Measurements from ENCODE around the gene TSHZ1. TPM values are rescaled to one million over a fixed set of nuclear protein-coding genes. Genes with fewer than 3 reads are reported as not detected.

Gene TSHZ1
- total and polyA plus RNA-seq, 2 of the 8 experiments (the other 6 are each of a cell fraction or from before 2014, with no cell fraction given) = 0.03 to 0.32 TPM

DNA sequence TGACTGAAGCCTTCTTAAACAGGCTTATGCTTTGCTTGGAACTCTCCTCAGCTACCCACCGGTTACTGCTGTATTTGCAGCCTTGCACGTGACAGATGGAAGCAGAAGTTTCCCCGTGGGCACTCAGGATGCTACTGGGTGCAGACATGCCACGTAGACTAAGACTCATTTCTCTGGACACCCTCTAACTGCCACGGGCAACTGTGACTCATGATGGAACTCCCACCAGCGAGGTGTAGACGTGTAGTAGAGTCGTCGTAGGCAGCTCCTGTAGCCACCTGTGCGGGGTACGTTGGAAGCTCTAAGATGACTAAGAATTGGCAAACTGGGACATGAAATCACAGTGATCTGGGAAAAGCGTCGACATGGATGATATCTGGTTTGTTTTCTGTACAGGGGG is 27.5 kb downstream of the TSHZ1 start:
- Histone ChIP-seq H3K14ac (ENCODE audit: insufficient read length) (no peak overlapping the region), H4K8ac (ENCODE audit: extremely low read depth, insufficient read depth, low read length) (no peak overlapping the region), H4K20me1 (replicated peaks in 1 of 2; ENCODE audit: control insufficient read depth in 1 of 2, insufficient read depth in 2 of 2, low read length in 2 of 2) (no peaks in the 10 kb centered on the region), H3K4me1 (replicated peaks in 1 of 4; ENCODE audit: control insufficient read depth in 3 of 4, insufficient read depth in 4 of 4, low read length in 3 of 4) (no peaks in the 10 kb centered on the region), H3K23me2 (ENCODE audit: low read depth, low read length) (no peaks in the 10 kb centered on the region), H2BK120ac (replicated peaks; ENCODE audit: low read depth, low read length) (no peak overlapping the region), H2AK5ac (ENCODE audit: low read depth, low read length) (no peak overlapping the region), H3K4me2 (ENCODE audit: insufficient read depth in 1 of 2, low read depth in 2 of 2, low read length in 2 of 2) (no peak overlapping the region), H2BK5ac (ENCODE audit: low read depth, low read length) (no peak overlapping the region), H3K9me3 (ENCODE audit: insufficient read depth in 2 of 2, low read depth in 1 of 2, low read length in 1 of 2) (no peaks in the 10 kb centered on the region), H2BK12ac (ENCODE audit: low read depth, low read length) (no peak overlapping the region), H3K79me2 (ENCODE audit: control insufficient read depth in 1 of 2, insufficient read depth in 2 of 2, low read length in 2 of 2) (no peaks in the 10 kb centered on the region), H2BK15ac (ENCODE audit: low read length) (no peak overlapping the region), H3K36me3 (ENCODE audit: control insufficient read depth in 2 of 4, insufficient read depth in 4 of 4, low read length in 3 of 4) (no peaks in the 10 kb centered on the region), H3K4ac (replicated peaks; ENCODE audit: insufficient read length, low read depth, low read length) (no peak overlapping the region), H4K91ac (replicated peaks; ENCODE audit: insufficient read length, low read length) (no peak overlapping the region), H2AFZ (ENCODE audit: low read length) (0 out of 2 replicates have a peak overlapping the region, but pooled peaks have one; percentile 70), H3K9ac (replicated peaks in 1 of 4; ENCODE audit: extremely low read depth in 1 of 4, low read depth in 3 of 4, low read length in 3 of 4) (no peak overlapping the region; a peak in 1 of 7 replicates), H3K27ac (ENCODE audit: low read depth, low read length) (no peak overlapping the region), H3K23ac (ENCODE audit: insufficient read length) (no peak overlapping the region), H3K18ac (ENCODE audit: extremely low read depth, low read length) (no peak overlapping the region), H3K56ac (replicated peaks; ENCODE audit: insufficient read length, low read depth, low read length) (no peak overlapping the region), H3K27me3 (replicated peaks in 1 of 4; ENCODE audit: control insufficient read depth in 3 of 4, extremely low read depth in 1 of 4, insufficient read depth in 3 of 4, low read length in 3 of 4) (no peaks in the 10 kb centered on the region), H3K79me1 (ENCODE audit: low read depth, low read length) (no peaks in the 10 kb centered on the region), H4K5ac (ENCODE audit: insufficient read length, low read depth, low read length) (no peak overlapping the region), H3K4me3 (ENCODE audit: extremely low read depth in 1 of 4, insufficient read depth in 2 of 4, low read depth in 3 of 4, low read length in 4 of 4) (no peak overlapping the region), H2BK20ac (ENCODE audit: low read length) (no peak overlapping the region)
- 87% methylated on average over 13 of the region's 13 CpGs; no CpG with 5 or more reads in 1 of the 2 experiments for WGBS, 2 experiments (ENCODE audit: extremely low coverage in 1 of 2, insufficient coverage in 1 of 2, insufficient read length in 1 of 2, insufficient replicate concordance in 2 of 2, low coverage in 1 of 2, low lambda C conversion rate in 2 of 2, missing lambda C conversion rate in 1 of 2)
- CTCF ChIA-PET (ENCODE audit: partially characterized antibody) = interaction anchor here (1.2 kb wide), 2 partner anchors 9 to 271 kb away, joined by 3 read pairs; no protein-coding TSS in a partner anchor
- DNase-seq (ENCODE audit: low read depth in 1 of 2, low spot score in 2 of 2) (no peak), FAIRE-seq (no peak)
- POLR2A ChIA-PET (ENCODE audit: partially characterized antibody) = no interaction called here
- TF ChIP-seq SIN3A (conservative IDR thresholded peaks at IDR 0.05 in 1 of 2, IDR thresholded peaks at IDR 0.05 in 1 of 2; ENCODE audit: low read depth in 1 of 2, low read length in 2 of 2) = no peak
- TF ChIP-seq, protein P1, sequence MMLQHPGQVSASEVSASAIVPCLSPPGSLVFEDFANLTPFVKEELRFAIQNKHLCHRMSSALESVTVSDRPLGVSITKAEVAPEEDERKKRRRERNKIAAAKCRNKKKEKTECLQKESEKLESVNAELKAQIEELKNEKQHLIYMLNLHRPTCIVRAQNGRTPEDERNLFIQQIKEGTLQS (IDR thresholded peaks at IDR 0.05; ENCODE audit: insufficient read depth, low read depth, low read length) = no peak
- no peak for TF ChIP-seq ASH2L (IDR thresholded peaks at IDR 0.05; ENCODE audit: low read length)
- TF ChIP-seq NRF1 (IDR thresholded peaks at IDR 0.05; ENCODE audit: low read depth, low read length) = no peak
- no peak for TF ChIP-seq SIX5 (IDR thresholded peaks at IDR 0.05; ENCODE audit: low read depth, low read length)
- TF ChIP-seq POLR2AphosphoS5 (IDR thresholded peaks at IDR 0.05; ENCODE audit: low read depth, low read length) = no peak
- no peak for TF ChIP-seq JUN (IDR thresholded peaks at IDR 0.05; ENCODE audit: low read depth, low read length)
